ENCODE data around the gene HUS1B. TPM values are rescaled to one million over a fixed set of nuclear protein-coding genes. Genes with fewer than 3 reads are reported as not detected.

HUS1B gene
- total and polyA plus RNA-seq, 2 of the 8 experiments (the other 6 are each of a cell fraction or from before 2014, with no cell fraction given), result 0.48 to 1.1 TPM

DNA sequence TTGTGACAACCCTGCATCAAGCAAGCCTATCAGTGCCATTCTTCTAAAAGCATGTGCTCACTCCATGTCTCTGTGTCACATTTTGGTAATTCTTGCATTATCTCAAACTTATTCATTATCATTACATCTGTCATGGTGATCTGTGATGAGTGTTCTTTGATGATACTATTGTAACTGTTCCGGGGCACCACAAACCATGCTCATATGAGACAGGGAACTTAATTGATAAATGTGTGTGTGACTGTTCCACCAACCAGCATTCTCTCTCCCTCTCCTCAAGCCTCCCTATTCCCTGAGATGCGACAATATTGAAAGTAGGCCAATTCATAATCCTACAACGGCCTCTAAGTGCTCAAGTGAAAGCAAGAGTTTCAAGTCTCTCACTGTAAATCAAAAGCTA is 4.0 kb downstream of the HUS1B start (continued):
- no peak for TF ChIP-seq EP300 (IDR thresholded peaks at IDR 0.05; ENCODE audit: borderline replicate concordance in 1 of 2, low read depth in 2 of 2, low read length in 2 of 2)
- TF ChIP-seq HDAC6 (IDR thresholded peaks at IDR 0.05; ENCODE audit: low read depth, low read length), result no peak
- TF ChIP-seq SIRT6 (IDR thresholded peaks at IDR 0.05; ENCODE audit: low read length), result no peak
